HPDE6-E6E7 (cell line): ENCODE measurements around the gene RHEBL1.

Experiments used
- DNase-seq: peaks from one replicate; pipeline ENCODE4 v3.0.0; 2011; ENCODE audit warnings: missing footprints; ENCODE audit errors: extremely low spot score

Gene RHEBL1

DNA sequence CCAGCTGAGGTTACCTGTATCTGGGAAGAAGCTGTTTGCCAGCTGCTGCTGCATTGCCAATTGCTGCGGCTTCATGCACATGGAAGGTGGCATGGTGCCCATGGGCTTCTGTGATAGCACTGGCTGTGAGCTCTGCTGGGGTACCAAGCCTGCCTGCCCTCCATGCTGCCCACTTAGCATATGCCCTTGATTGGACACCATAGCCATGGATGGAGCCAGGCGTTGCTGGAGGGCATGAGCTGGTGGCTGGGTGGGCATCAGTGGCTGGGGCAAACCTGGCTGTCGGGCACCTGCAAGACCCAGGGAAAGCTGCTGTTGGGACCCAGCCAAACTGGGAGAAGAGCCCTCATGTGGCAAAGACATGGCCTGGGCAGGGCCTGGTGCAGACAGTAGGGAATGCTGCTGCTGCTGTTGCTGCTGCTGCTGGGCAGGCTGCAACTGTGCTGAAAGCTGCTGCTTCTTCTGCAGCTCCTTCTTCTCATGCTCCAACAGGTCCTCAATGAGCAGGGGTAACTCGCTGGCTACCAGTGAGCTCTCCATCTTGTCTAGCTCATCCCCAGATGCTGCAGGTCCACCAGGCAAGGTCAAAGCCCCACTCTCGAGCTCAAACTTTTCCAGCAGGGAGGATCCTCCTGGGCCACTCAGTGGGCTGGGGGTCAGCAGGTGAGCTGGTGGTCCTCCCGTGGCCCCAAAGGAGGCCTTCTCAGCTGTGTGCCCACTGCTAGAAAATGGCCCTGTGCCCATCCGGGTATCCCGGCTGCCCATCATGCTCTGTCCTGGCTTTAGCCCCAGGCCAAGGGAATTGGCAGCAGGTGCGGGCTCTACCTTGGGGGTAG lies 32.5 kb downstream of the RHEBL1 start:
- no peak for DNase-seq

GRCh38 chr12:49036029-49036428 lies 33.8 kb downstream of the RHEBL1 start:
- DNase-seq: no peak

DNA sequence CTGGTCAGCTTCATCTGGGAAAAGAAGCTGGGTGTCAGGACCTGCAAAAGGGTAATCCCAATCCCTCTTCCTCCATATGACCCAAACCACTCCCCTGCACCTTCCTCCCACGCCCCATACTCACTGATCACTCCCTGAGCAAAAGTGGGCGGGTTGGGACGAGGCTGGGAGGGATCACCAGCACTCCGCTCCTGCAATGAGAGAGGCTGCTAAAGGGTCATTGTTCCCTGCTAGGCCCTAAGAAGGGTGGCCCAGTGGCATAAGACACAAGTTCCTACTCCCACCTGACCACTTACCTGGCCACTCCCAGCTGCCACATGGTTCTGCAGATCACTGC lies 35.5 kb downstream of the RHEBL1 start:
- no peak for DNase-seq

DNA sequence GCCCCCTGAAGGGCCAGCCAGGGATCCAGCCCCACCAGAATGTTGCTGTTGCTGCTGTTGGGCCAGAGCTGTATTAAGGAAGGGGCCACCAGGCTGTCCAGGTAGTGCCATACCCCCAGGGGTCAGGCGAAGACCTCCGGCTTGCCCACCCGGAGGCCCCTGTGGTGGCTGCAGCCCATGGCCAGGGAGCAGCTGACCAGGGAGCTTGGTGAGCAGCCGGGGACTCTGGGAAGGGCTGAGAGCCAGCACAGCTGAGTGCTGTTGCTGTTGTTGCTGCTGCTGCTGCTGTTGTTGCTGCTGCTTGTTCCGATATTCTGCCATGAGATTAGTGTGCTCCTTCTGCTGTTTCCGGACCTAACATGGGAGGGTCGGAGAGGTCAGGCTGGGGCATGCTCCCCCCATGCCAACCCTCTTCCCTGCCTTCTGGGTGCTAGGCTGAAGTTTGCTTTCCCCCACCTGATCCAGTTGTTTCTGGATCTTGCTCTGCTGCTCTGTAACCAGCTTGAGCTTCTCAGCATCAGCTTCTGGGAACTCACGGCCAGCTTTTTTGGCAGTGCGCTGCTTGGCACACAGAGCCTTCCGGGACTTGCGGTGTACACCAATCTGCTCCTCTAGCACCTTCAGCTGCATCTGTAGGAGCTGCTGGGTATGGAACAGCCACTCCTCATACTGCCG lies 36.0 kb downstream of the RHEBL1 start:
- DNase-seq: no peak

GRCh38 chr12:49032679-49033447 lies 36.9 kb downstream of the RHEBL1 start:
- no peak for DNase-seq

DNA sequence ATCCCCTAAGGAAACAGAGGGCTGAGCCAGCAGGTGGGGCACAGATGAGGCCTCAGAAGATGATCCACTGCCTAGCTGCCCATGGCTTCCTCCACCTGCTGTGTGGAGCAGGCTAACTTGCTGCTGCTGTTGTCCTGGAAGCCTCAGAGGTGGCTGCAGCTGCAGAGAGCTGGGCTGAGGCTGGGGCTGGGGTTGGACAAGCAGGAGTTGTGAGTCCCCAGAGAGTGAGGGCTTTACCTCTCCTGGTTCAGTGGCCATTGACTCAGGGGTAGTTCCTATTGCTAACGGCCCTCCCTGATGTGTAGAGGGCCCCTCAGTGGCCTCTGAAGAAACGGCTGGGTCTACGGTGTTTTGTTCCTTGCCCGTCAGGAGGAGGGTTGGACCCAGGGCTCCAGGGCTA lies 37.5 kb downstream of the RHEBL1 start:
- no peak for DNase-seq

GRCh38 chr12:49031573-49032161 lies 38.1 kb downstream of the RHEBL1 start:
- DNase-seq: no peak

GRCh38 chr12:49030714-49031572 lies 38.8 kb downstream of the RHEBL1 start:
- no peak for DNase-seq

DNA sequence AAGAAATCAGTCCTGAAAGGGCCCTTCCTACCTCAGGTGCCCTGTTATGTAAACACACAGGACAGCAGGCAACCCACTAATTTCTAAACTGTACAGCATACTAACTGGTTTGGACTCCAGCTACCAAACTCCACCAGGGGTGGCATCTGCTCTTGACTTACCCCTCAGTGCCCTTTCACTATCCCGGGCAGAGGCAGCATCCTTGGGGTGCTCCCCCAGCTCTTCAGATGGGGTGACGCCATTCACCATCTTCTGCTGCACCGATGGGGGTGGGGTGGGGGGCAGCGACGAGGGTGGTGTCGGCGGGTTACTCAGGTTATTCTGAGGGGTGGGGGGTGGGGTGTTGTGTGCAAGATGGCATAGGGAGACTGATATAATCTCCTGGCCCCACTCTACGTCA lies 39.7 kb downstream of the RHEBL1 start:
- no peak for DNase-seq

DNA sequence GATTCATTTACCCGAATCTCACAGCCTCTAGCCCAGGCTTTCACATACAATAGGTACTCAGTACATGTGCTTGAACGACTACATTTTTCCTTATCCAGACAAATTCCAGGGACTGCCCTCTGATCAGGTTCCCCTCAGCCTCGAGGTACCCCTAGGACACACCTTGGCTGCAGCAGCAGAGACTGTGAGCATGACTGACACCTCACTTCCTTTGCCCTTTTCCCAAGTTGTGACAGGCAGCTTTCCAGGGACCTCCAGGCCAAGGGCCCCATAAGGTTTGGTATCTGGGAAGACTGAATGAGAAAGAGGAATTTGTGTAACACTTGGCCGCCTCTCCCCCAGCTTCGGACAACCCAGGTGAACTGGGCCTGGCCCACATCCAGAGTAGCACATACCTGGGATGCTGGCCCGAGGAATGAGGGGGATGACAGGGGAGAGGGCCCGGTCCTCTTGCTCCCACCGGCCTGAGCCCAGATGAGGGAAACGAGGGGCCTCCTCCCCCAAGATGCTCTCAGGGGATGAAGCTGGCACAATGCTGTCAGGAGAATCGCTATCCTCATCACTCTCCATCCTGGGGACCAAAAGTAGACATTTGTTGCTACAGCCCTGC lies 41.0 kb downstream of the RHEBL1 start:
- DNase-seq: no peak

DNA sequence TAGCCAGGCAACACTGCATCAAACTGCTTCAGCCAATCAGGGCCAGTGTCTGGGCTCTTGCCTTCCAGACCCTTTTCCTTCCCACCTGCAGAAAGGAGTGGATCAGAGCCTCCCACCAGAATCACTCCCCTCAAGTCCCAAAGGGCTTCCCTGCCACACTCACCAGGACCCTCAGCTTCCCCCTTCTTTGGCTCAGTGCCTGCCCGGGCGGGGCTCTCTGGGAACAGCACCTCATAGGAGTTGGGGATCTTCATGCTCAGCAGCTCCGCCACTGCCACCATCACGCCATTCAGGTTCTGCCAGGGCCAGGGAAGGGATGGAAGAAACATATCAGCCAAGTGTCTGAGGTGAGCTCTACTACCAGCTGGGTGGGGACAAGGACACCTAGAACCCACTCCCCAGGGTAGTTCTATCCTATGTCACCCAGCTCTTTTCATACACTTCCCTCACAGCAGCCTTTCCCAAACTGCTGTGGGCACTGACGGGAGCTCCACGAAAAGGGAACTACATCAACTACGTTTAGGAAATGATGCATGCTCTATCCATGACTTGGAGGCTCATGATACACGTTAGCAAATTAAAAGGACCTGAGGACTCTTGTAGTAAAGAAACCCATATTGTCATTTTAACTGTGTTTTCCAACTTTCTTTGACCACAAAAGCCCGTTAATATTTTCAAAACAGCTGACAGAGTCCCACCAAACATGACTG lies 41.8 kb downstream of the RHEBL1 start:
- DNase-seq: no peak

DNA sequence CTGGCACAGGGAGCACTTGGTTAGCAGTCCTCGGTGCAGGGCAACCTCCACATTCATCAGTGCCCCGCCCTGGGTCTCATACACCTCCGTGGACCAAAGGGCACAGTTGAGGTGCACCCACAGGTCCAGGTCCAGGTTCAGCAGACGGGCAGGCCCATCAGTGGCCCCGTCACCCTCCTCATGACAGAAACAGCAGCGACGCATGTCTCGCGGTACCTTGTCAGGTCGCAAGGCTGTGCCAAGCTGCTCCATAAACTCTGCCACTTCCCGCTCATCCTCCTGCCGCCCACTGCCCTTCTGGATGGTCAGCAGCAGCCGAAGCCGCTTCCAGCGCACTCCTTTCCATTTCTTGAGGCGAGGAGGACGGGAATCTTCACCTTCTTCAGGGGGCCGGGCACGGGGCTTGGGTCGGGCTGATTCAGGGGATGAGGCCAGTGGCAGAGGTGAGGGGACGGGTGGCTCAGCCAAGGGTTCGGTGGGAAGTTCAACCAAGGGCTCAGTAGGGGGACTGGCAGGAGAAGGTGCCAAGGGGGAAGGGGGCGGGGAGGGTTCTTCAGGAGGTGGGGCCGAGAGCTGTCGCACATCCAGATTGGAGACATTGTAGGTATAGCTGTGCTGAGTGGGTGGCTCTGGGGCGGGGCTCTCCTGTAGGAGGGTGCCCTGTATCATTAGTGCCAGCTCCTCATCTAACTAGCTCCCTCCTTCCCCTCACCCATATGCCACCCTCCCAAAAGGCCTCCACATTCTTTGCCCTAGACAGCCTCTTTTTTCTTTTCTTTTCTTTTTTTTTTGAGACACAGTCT lies 42.9 kb downstream of the RHEBL1 start:
- no peak for DNase-seq

GRCh38 chr12:49026101-49026500 lies 43.7 kb downstream of the RHEBL1 start:
- DNase-seq: no peak

GRCh38 chr12:49025463-49025862 lies 44.3 kb downstream of the RHEBL1 start:
- DNase-seq: no peak

DNA sequence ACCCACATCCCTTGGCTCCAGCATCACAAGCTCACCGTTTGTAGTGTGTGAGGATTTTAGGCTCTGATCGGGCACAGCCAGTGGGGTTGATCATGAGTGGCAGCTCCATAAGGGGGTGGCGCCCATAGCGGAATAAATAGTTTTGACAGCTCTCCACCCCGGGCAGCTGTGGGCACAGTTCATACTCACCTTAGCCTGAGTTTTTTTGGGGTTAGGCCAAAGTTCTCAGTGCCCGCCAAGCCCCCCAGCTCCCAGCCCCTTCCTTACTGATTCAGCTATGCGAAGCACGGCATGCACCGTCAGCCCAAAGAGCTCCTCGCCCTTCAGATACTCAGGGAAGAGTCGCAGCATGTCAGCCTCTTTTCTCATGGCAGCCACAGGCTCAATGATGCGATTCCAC lies 45.2 kb downstream of the RHEBL1 start:
- no peak for DNase-seq

- no peak for DNase-seq
Observed at GRCh38 chr12:49023812-49024211, 46.0 kb downstream of the RHEBL1 start.

- no peak for DNase-seq
Observed at GRCh38 chr12:49022558-49023178, 47.1 kb downstream of the RHEBL1 start.

GRCh38 chr12:49021292-49021915 lies 48.4 kb downstream of the RHEBL1 start:
- DNase-seq: no peak

- DNase-seq: no peak
Observed at GRCh38 chr12:49020441-49020840, 49.3 kb downstream of the RHEBL1 start.
